NCI-H146 treated with DMSO at 0.1 percent for 48 hours (cell line): Measurements from ENCODE around the gene SUPT3H.

Source experiments
- DNase-seq: peaks from one replicate; lab custom pipeline; 2025; ENCODE audit not compliant: unreplicated experiment; lab: John Stamatoyannopoulos, UW

SUPT3H gene

GRCh38 chr6:45394586-45395095 is 16.9 kb upstream of the SUPT3H start:
- DNase-seq, result no peak

GRCh38 chr6:45388328-45388727 is 10.6 kb upstream of the SUPT3H start:
- DNase-seq, result no peak

DNA sequence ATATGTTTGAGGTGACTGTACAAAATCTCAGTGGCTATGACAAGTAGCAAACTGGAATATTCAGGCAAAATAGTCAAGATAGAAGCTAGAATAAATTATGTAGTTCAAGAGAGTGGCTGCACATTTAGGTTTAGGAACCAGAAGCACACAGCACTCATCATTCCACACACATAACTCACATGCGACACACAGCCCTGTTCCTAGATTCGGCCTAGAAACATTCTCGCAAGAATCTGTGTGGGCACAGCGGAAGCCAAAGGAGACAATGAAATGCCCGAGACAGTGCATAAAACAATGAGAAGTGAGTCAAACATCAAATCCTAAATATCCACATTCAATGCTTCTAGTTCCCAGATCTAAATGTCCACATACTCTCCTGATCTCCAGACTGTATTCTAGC is 9.5 kb upstream of the SUPT3H start:
- DNase-seq, result no peak

GRCh38 chr6:45386501-45386900 is 8.8 kb upstream of the SUPT3H start:
- no peak for DNase-seq

- no peak for DNase-seq
Observed at GRCh38 chr6:45382391-45382790, 4.7 kb upstream of the SUPT3H start.

DNA sequence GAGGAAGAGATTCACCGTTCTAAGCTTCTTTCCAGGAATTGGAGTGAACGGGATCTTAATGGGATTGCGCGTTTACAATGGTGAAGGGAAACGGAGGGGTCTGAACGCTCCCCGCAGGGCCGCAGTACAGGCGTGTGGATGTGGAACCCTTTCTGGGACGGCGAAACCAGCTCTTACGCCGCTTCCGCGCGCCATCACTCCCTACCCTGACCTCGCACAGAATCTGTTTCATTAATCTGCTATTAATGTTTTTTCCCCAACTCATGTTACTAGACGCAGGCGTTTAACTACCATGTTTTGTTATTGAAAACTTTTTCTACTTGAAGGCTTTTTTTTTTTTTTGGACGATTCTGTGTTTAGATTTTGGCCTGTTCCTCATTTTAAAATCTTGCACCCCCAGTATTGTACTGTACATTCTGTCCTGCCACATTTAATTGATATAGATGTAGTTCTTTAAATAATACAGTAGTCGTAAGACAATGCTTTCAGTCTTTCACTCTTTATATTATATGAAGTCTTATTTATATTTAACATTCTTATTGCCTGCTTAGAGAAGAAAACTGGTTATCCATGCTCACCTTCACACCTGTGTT is 696 bp upstream of the SUPT3H start:
- no peak for DNase-seq

DNA sequence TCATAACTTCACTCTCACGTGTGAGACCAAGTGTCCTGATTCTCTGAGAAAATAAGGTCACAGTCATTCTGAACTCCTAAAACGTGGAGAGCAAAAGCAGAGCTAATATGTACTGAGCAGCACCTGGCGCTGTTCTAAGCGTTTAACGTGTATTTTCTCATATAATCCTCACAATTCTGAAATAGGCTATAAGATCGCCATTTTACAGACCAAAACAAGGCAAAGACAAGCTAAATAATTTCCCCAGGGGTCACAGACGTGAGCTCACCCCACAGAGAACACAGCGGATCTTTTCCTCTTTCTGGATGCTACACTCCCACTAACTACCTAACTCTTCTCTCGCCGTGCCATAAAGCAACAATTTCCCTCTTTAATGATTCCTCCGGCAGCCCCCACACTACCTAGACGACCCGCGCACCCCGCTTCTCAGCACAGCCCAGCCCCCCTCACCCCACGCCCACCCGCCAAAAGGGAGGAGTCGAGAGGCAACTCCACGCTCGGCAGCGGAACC is 636 bp downstream of the SUPT3H start:
- no peak for DNase-seq

- DNase-seq, result no peak
Observed at GRCh38 chr6:45376310-45377042, 1.3 kb downstream of the SUPT3H start.

GRCh38 chr6:45375449-45375848 is 2.3 kb downstream of the SUPT3H start:
- no peak for DNase-seq

DNA sequence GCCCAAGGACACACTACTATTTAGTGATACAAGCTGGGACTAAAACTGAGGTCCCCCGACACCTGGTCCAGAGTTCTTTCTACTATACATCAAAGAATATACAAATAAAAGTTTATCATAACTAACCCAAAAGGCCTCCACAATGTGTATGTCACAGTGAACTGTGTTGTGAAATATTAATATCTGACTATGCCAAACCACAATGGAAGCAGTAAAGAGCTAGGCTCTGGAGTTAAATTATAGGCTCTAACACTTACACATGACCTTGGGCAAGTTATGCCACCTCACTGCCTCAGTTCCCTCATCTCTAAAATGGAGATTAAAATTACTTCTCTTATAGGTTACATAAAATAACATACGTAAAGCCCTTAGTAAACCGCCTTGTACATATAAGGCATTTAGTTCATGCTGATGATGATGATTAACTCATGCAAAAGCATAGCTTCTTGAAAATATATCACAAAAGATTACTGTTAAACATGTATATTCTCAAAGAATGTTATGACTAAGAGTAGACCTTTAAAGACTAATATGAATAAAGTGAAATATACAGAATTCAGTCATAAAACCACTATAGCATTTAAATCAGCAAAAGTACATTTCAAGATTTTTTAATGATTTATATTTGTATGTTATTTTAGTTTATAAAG is 5.7 kb downstream of the SUPT3H start:
- DNase-seq, result no peak

- DNase-seq, result no peak
Observed at GRCh38 chr6:45369870-45370269, 7.9 kb downstream of the SUPT3H start.

DNA sequence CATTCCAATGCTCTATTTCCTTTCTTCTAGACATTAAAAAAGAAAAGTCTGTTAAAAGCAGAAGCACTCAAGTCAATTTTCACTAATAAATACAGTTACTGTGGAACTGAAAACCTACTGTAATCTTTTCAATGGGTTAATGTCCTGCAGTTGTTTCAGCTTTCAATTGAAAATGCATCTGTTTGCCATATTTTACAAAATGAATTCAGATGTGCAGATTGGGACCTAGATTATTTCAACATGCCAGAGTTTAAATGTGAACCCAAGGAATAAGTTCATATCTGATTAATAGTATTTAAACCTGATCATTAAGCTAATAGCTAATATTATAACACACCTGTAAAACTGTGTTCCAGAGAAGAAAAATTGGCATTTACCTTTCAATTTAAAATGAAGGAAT is 9.7 kb downstream of the SUPT3H start:
- no peak for DNase-seq

DNA sequence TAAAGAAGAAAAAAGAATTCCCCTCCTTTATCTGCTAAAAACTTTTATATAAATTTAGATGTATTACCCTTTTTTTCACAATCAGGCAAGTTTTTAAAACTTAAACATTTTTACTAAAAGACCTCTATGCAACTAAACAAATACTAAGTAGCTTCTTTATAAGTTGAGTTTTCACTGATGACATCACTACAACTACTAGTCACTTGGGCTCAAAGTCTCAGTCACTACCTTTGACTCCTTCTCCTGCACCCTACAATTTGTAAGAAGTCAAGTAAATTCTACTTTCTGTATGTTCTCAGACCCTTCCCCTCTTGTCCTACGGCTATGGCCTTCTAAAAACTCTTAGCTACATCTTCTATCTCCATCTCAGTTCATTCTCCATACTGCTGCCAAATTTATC is 11.2 kb downstream of the SUPT3H start:
- DNase-seq, result no peak

DNA sequence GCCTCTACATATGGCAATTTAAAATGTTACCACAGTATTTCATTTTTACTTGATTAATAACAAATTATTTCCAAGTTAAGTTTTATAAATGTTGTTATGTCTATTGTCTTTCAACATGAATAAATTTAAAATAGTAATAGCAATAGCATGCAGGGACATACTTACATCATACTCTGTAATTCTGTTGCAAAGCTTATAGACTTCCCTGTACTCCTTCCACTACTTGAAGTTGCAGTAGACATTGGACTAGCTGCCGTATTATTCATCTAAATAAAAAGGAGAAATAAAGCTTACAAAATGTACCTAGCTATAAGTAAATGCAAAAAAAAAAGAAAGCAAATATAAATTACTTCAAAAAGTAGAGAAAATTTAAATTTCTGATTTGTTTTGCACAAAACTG is 12.7 kb downstream of the SUPT3H start:
- DNase-seq, result no peak

DNA sequence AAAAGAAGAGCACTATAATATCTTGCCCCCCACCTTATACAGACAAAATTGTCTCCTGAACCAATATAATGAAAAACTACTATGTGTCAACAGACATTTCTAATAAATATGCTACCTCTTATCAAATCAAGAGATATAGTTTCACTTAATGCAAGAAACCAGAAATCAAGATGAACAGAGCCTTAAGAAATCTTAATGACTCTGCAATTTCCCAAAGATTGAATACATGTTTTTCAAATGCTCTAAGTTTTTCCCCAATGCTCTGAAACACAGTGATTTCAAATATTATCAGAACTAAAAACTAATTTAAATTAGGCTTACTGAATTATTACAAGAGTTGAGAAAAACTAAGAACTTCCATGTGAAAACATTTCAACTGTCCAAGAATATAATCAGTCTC is 13.3 kb downstream of the SUPT3H start:
- no peak for DNase-seq

GRCh38 chr6:45353654-45354053 is 24.1 kb downstream of the SUPT3H start:
- no peak for DNase-seq

DNA sequence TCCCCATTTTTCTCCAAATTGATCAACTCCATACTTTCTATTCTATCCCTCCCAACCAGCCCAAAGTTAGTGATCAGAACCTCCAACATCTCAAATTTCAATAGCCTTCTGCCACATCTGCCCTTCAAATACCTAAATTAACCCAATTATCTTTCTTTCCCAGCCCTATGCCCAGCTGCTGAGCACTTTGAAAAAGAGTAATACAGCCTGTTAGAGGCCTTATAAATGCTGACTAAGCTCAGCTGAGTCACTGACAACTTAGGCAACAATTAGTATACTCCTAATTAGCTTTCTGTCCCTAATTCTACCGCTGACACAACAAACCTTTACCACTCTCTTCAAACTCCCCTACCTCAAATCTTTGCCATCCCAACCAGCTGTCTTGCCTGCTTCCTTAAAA is 26.1 kb downstream of the SUPT3H start:
- no peak for DNase-seq

DNA sequence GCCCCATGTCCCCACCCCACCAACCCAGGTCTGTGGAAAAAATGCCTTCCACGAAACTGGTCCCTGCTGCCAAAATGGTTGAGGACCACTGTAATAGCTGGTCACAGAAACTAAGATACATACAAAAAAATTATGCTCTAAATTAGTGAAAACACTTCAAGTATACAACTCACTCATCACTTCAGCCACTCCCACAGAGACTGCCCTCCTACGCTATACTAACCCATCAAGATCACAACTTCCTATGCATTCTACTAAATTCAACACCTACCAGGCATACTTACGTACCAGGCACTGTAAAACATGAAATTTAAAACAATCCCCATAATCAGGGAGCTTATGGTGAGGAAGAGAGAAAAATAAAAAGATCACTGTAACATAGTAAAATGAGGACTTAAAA is 26.7 kb downstream of the SUPT3H start:
- DNase-seq, result no peak

- DNase-seq, result no peak
Observed at GRCh38 chr6:45350186-45350710, 27.5 kb downstream of the SUPT3H start.

DNA sequence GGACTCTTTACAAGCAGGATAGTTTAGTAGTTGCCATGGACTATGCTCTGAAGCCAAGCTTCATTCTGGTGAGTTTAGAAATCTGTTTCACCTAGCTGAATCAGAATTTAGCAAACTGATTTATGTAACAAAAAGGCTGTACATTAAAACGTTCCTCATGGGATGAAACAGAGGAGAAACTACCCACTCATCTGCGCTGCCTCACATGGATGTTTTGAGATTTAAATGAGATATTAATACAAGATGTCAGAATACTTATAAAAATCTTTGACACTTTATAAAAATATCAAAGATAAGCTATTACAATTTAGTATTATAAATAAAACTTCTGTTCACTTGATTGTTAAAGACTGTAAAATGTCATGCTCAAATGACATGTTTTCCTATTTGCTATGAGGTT is 32.8 kb downstream of the SUPT3H start:
- no peak for DNase-seq

DNA sequence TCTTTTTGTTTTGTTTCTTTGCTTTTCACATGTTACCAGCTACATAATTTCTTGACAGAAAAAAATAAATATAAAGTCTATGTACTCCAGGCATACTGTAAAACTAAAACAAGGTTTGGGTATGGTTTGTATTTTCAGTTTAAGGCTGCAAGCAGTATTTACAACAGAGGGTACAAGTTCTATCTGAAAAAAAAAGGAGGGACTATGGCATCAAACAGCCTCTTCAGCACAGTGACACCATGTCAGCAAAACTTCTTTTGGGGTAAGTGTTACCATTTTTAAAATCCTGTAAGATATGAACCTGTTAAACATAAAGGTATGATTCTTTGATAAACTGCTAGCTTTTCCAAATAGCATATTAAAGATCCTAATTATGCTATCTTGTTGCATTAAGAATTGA is 49.2 kb downstream of the SUPT3H start:
- no peak for DNase-seq

DNA sequence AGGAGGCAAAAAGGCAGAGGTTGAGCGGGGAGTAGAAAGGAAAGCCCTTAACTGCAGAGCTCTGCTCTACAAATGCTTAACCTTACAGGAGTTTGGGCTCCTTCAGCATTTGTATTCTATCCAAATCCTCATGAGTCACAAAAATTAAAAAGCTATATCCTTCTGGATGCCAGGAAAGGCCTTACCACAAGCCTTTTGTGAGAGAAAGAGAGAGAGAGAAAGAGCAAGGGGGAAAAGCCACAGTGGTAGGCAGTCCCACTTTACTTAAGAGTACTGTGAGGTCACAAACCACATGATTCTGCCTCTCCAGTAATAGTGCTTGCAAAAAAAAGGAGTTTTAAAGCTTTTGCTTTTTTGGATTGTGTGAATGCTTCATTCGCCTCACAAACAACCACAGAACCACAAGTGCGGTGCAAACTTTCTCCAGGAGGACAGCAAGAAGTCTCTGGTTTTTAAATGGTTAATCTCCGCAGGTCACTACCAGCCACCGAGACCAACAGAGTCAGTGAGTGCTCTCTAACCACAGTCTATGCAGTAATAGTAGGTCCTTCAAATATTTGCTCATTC is 49.7 kb downstream of the SUPT3H start, which contains the start of gene RUNX2:
Gene RUNX2 (plus strand): TSS at position 375 of the 567 bp plus-strand sequence. CDS start 397 bp downstream, outside the sequence.
- DNase-seq, result no peak
